HG03139 (cell line): ENCODE measurements around the gene NOTO.

Source experiments
- ATAC-seq: cut with Tn5 transposase; IDR thresholded peaks from one replicate; pipeline ENCODE4 v1.9.1; 2021; ENCODE audit not compliant: unreplicated experiment

The NOTO gene

GRCh38 chr2:73255907-73256617 lies 53.7 kb downstream of the NOTO start:
- ATAC-seq, result no peak

DNA sequence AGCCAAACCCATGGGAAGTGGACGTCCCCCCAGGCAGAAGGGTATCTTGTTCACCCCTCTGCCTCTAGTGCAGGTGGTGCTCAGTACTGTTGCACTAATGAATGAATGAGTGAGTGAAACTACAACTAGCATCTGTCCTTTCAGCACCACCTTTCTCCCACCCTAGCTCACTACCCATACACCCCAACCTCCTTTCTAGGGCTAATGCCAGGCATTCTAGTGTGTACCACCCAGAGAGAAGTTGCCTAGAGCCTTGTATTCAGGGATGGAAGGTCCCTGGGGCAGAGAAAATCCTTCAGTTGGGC lies 54.2 kb downstream of the NOTO start:
- no peak for ATAC-seq

- ATAC-seq, result no peak
Observed at GRCh38 chr2:73257021-73257420, 54.6 kb downstream of the NOTO start.

DNA sequence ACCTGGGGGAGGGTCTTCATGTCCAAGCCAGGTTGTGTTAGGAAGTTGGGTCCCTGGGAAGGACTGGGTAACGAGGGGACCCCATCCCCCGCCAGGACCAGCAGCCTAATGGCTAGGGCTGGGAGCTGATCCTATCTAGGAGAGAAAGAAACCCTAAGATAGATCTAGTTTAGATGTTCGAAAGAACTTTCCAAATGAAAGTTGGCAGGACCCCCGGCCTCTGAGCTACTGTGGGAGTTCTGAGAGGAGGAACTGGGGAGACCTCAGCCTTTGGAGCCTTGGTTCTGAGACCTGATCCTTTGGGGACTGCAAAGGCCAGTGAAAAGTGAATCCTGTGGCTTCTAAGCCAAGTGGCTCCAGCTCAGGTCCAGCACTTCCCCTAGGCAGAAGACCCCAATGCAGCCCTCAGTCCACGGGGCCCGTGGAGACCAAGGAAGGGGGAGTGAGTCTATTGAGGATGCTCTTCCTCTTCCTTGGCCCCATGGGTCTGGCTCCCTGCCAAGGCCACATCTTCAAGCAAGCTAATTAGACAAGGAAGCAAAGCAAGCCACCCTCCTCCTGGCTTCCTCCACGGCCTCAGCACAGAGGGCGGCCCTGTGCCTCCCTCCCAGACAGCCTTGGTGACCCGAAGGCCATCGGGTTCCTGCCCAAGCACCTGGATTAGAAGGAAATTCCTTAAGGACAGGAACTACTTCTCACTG lies 55.2 kb downstream of the NOTO start:
- no peak for ATAC-seq

DNA sequence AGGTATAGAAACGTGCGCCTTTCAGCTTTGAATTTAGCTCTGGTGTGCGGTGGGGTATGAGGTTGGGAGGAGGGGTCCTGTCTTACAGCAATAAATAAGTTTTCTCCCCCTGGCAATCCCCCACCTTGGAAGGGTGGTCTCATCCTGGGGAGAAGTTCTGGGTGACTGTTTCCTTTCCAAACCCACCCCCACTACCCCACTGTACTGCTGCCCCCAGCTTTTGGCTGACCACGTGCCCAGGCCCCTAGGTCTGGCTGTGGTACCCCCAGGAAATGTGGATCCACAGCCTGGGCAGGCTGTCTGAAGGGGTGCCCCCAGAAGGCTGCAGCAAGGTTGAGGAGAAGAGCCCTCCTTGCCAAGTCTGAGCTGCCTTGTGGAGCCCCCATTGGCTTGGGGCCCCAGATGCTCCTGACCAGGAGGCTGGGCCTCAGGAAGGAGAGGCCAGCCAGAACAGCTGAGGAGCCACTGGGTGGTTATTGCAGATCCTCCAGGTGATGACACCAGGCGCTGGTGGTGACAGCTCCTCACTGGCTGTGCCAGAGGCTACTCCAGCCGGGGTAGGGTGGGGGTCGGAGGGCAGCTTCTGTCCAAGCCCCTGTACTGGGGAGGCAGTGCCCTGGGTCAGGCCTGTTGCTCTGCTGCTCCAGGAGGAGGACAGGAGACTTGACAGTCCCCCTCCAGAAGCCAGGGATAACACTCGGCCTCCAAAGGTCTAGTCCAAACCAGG lies 56.0 kb downstream of the NOTO start:
- ATAC-seq, result no peak

DNA sequence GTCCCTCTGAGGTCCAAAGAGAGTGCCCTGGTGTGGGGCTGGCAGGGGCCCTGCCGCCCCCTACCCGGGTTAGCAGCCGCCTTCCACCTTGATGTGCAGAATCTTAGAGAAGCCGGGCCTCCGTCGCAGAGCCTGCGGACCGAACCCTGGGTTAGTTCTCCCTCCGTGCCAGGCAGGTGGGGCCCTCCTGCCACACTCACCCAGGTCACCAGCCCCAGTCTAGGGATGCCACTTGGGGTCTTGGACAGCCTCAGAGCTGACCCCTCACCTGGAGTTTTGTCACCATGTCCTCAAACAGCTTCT lies 56.5 kb downstream of the NOTO start:
- no peak for ATAC-seq

- no peak for ATAC-seq
Observed at GRCh38 chr2:73259276-73259675, 56.9 kb downstream of the NOTO start.

DNA sequence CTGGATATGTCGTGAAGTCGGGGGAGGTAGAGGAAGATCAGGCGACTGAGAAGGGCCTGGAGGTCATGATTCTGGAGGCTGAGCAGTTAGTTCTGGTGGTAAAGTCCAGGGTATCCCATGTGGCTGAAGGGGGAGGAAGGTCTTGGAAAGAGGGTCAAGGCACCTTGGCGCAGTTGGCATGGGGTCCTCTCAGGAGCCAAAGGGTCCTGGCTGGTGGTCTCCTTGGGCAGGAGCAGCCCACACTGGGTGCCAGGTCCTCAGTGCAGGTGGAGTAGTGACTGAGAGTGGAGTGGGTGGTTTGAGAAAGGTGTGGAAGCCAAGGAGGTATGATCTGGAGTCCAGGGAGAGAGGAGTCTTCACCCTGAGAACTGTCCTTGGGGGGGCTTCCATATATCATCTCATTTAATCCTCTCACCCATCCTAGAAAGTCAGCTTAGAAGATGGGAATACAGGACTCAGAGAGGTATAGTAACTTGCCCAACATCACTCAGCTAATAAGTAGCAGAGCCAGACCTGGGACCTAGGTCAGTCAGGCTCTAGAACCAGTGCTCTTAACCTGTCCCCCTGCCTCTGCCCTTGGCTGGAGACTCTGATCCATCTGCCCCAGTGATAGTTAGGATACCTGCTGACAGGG lies 57.4 kb downstream of the NOTO start:
- no peak for ATAC-seq

DNA sequence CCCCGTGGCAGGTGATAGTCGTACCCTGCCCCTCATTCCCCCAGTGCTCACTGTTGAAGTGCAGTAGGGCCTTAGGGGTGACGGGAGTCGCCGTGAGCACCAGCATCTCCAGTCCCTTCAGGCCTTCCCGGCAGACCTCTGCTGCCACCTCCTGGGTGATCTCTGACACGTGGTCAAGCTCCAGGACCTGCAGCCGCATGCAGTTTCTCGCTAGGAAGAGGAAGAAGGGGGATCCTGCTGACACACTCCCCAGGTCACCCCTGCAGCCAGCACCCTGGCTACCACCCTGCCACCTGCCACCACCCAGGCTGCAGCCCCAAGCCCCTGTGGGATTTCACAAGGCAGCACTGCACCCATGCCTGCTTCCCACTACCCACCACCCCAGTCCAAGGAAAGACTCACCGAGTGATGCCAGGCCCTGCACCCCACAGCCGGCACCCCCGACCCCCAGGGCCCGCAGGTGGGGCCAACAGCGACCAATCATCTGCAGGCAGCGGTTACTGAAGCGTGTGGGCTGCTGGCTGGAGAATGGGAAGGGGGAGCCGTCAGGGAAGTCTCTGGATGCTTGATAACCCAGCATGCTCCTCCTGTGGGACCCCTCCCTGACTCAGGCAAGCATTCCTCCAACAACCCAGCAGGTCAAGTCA lies 58.1 kb downstream of the NOTO start:
- no peak for ATAC-seq
